DMS 273 (cell line): ENCODE results near the gene ETV3.

Experiments
- DNase-seq: peaks from one replicate; lab custom pipeline; 2025; ENCODE audit not compliant: unreplicated experiment; lab: John Stamatoyannopoulos, UW

The ETV3 gene

DNA sequence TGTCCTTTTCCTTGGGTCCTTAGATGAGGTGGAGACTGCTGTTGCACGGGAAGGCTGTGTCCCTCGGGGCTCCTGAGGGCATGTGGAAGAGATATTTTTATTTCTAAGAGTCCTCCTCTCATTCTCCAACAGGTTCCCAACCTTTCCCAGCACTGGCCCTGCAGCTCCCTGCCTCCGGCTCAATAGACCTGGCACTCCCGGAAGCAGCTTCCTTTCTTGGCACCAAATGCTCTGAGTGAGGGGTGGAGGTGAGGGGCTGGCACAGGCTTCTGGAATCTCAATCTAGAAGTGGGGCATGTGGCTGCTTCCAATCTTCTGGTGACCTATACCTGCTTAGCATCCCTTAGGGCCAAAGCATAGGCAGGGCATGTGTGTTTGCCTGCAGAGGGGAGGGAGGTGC lies 43.1 kb downstream of the ETV3 start:
- DNase-seq: no peak

DNA sequence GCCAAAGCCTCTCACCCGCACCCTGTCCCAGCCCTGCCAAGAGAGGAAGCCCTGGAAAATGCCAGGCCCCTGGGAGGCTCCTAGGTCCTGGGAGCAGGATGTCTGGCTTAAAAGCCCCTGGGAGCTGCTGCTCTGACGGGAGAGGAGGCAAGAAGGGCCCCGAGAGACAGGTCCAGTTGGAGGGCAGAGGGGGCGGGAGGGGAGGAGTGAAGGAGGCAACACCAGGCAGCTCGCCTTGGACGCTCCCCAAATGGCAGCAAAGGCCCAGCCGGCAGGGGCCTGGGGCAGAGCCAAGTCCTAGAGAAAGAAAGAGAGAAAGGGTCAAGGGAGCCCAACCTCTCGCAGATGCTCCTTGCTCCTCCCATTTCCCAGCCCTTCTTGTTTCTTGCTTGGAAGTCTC lies 45.4 kb downstream of the ETV3 start:
- peak; percentile 59 for DNase-seq

DNA sequence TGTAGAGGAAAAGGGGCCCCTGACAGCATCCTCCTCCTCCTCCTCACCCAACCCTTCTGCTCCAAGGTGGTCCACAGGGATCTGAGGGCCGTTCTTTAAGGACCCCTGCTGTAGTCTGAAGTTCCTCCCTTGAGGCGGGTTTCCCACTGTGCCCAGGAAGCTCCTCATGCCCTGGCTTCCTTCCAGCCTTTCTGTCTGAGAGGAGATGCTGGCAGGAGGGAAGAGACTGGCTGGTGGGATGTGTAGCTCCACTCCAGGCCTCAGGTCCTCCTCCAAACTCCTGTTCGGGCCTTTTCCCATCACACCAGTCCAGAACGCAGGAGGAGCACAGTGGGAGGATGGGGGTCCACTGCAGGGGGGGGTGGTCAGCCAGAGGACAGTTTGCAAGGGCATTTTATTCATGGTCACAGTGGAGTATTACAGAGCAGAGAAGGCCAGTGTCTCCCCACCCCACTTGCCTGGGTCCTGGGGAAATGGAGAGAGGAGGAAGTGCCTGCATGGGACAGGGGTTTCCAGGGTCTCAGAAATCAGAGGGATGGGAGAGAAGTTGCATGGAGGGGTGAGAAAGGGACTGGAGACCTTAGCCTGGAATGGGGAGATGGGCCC lies 46.4 kb downstream of the ETV3 start:
- no peak for DNase-seq

DNA sequence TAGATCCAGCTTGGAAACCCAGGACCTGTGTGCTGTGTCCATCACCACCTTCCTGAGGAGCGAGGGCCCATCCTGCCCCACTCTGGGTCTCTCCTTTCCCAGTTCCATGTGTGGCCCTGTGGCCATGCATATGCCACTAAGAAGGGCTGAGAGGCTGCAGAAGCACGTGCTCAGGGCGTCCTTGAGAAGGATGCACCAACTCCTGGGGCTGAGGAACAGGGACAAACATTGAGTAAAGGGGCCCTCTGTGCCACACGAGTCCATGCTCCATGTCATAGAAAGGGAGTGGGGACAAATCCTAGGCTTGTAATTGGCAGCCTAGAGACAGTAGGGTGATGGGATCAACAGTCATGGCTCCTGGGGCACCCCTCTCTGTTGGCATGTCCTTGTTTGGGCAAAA lies 47.0 kb downstream of the ETV3 start:
- DNase-seq: no peak

GRCh38 chr1:157090771-157091170 lies 47.4 kb downstream of the ETV3 start:
- no peak for DNase-seq

DNA sequence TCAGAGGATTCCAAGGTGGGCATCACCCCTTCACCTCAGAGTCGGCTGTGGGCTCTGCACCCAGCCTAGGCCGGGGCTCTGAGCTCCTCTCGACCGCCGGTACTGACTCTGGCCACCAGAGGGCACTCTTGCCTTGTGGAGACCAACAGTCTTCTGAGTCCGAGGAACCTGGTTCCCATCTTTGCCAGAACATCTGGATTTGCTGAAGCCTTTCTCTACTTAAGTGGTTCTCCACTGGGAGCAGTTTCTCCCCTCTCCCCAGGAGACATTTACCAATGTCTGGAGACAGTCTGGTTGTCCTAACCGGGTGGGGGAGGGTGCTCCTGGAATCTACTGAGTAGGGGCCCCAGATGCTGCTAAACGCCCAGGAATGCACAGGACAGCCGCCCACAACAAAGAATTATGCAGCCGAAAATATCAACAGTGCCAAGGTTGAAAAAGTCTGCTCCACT lies 48.0 kb downstream of the ETV3 start:
- DNase-seq: peak; percentile 95

GRCh38 chr1:157089789-157090188 lies 48.4 kb downstream of the ETV3 start:
- no peak for DNase-seq

- no peak for DNase-seq
These were observed 49.6 kb downstream of the ETV3 start for GRCh38 chr1:157088607-157089006.

GRCh38 chr1:157087030-157087429 lies 51.2 kb downstream of the ETV3 start:
- DNase-seq: no peak

GRCh38 chr1:157086299-157086698 lies 51.9 kb downstream of the ETV3 start:
- DNase-seq: no peak

DNA sequence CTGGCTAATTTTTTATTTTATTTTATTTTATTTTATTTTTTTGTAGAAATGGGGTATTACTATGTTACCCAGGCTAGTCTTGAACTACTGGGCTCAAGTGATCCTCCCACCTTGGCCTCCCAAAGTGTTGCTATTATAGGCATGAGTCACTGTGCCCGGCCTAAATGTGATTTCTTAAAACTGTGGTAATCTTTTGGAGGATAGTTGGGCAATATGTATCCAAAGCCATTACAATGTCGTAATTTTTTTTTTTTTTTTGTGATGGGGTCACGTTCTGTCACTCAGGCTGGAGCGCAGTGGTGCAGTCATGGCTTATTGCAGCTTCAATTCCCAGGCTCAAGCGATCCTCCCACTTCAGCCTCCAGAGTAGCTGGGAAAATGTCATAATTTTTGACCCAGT lies 52.8 kb downstream of the ETV3 start:
- no peak for DNase-seq

GRCh38 chr1:157084720-157085119 lies 53.5 kb downstream of the ETV3 start:
- no peak for DNase-seq

DNA sequence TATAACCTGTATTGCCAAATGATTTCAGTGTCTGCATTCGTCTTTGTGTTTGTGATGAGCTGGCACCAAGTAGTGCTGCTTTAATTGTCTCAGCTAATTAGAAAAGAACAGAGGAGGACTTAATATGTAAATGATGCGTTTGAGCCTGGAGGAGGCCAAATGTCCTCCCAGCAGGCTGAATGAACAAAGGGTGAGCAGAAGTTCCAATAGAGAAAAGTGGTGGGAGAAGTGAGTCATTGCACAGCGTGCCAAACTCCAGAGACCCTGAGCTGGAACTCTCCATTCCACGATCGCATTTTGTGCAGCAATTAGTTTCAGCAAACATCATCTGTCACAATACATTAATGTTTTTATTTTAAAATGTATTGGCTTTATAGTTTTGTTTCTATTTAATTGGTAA lies 56.5 kb downstream of the ETV3 start:
- peak; percentile 31 for DNase-seq

DNA sequence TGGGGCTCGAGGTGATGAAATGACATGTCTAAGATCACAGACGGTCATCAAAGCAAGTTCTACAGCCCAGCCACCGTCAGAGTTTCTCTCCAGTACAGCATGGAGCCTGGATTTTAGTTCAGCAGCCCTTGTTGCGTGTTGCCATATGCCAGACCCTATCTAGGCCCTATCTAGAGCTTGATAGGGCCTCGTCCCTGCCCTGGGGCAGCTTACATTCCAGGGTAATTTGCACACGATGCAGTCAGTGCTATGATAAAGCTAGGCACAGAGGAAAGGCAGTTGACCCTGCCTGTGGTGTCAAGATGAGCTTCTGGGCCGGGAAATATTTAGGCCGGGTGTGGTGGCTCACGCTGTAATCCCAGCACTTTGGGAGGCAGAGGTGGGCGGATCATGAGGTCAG lies 57.5 kb downstream of the ETV3 start:
- DNase-seq: no peak

DNA sequence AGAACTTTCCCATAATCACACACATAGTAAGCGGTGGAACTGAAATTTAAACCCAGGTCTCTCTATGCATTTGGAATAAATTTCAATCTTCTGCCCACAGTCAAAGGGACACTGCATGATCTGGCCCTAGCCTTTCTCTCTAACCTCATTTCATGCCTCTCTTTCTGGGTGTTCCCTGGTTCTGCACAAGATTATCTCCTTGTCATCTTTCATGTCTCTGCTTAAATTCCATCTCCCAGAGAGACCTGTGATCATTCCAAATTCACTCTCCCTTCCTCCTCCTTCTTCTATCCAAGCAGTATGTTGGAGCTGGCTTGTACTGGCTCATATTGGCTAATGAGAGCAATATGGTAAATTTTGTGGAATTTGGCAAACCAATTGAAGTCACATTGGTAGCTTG lies 60.8 kb downstream of the ETV3 start:
- no peak for DNase-seq

GRCh38 chr1:157073944-157074685 lies 64.1 kb downstream of the ETV3 start:
- DNase-seq: peak; percentile 88
